H9 (cell line): Measurements from ENCODE around the gene CTNND1. TPM values are rescaled to one million over a fixed set of nuclear protein-coding genes. Genes with fewer than 3 reads are reported as not detected.
A peak's percentile ranks its signal among the peaks of the same experiment; 100 is the strongest.

Experiments
- DNase-seq: peaks from one replicate; pipeline ENCODE4 v3.0.0-alpha.2; 2017
- H2AFZ ChIP-seq: one replicate; pipeline ENCODE4 v1.6.1; 2013; ENCODE audit warnings: mild to moderate bottlenecking, low read length, control low read depth, moderate library complexity
- H2AK5ac ChIP-seq: 2 replicates; pipeline ENCODE4 v1.6.1; 2013; ENCODE audit warnings: low read length, control low read depth, mixed read lengths; ENCODE audit not compliant: insufficient read length
- H2BK120ac ChIP-seq: one replicate; pipeline ENCODE4 v1.6.1; 2013; ENCODE audit warnings: low read depth, mild to moderate bottlenecking, low read length, control low read depth, inconsistent platforms; ENCODE audit not compliant: poor library complexity, severe bottlenecking
- H2BK12ac ChIP-seq: 2 replicates; pipeline ENCODE4 v1.6.1; 2013; ENCODE audit warnings: low read length, control low read depth, mixed read lengths, low read depth; ENCODE audit not compliant: insufficient read length
- H2BK15ac ChIP-seq: 2 replicates; pipeline ENCODE4 v1.6.1; 2013; ENCODE audit warnings: low read depth, low read length, control low read depth
- H2BK20ac ChIP-seq: one replicate; pipeline ENCODE4 v1.6.1; 2013; ENCODE audit warnings: low read depth, mild to moderate bottlenecking, low read length, control low read depth, inconsistent platforms; ENCODE audit not compliant: poor library complexity, severe bottlenecking
- H2BK5ac ChIP-seq: 2 replicates; pipeline ENCODE4 v1.6.1; 2013; ENCODE audit warnings: low read length, control low read depth, mixed read lengths; ENCODE audit not compliant: insufficient read length
- H3K14ac ChIP-seq: 2 replicates; pipeline ENCODE4 v1.6.1; 2013; ENCODE audit warnings: low read length, control low read depth; ENCODE audit not compliant: insufficient read depth
- H3K18ac ChIP-seq: 2 replicates; pipeline ENCODE4 v1.6.1; 2013; ENCODE audit warnings: low read depth, mild to moderate bottlenecking, mixed read lengths, low read length, control low read depth; ENCODE audit not compliant: insufficient read length
- H3K23ac ChIP-seq: 2 replicates; pipeline ENCODE4 v1.6.1; 2013; ENCODE audit warnings: low read length, control low read depth, mixed read lengths, low read depth; ENCODE audit not compliant: insufficient read length
- H3K23me2 ChIP-seq: 2 replicates; pipeline ENCODE4 v1.6.1; 2013; ENCODE audit warnings: low read depth, mild to moderate bottlenecking, mixed read lengths, low read length, control low read depth; ENCODE audit not compliant: insufficient read length, poor library complexity, severe bottlenecking
- H3K27ac ChIP-seq: 2 replicates; pipeline ENCODE4 v1.5.1; 2013; ENCODE audit warnings: low read length, control low read depth, mixed read lengths, low read depth; ENCODE audit not compliant: insufficient read length
- H3K27me3 ChIP-seq: 2 replicates; pipeline ENCODE4 v1.6.1; 2013; ENCODE audit warnings: low read length, control low read depth, inconsistent platforms; ENCODE audit not compliant: insufficient read depth
- H3K4ac ChIP-seq: 2 replicates; pipeline ENCODE4 v1.6.1; 2013; ENCODE audit warnings: low read depth, mild to moderate bottlenecking, control low read depth, inconsistent platforms, low read length, moderate library complexity
- H3K4me1 ChIP-seq: 2 replicates; pipeline ENCODE4 v1.6.1; 2013; ENCODE audit warnings: low read length, control low read depth, inconsistent platforms; ENCODE audit not compliant: insufficient read depth
- H3K4me2 ChIP-seq: 2 replicates; pipeline ENCODE4 v1.6.1; 2013; ENCODE audit warnings: low read length, control low read depth, mixed read lengths; ENCODE audit not compliant: insufficient read length, insufficient read depth
- H3K56ac ChIP-seq: 2 replicates; pipeline ENCODE4 v1.6.1; 2013; ENCODE audit warnings: low read depth, mild to moderate bottlenecking, mixed read lengths, low read length, control low read depth; ENCODE audit not compliant: insufficient read length
- H3K79me1 ChIP-seq: 2 replicates; pipeline ENCODE4 v1.6.1; 2013; ENCODE audit warnings: low read depth, mild to moderate bottlenecking, moderate library complexity, low read length, control low read depth, inconsistent platforms; ENCODE audit not compliant: insufficient read depth, poor library complexity, severe bottlenecking
- H3K79me2 ChIP-seq: 2 replicates; pipeline ENCODE4 v1.6.1; 2013; ENCODE audit warnings: low read length, control low read depth, inconsistent platforms; ENCODE audit not compliant: insufficient read depth
- H3K9ac ChIP-seq: 2 replicates; pipeline ENCODE4 v1.6.1; 2013; ENCODE audit warnings: low read length, control low read depth, mixed read lengths; ENCODE audit not compliant: insufficient read length; ENCODE audit errors: extremely low read depth
- H3K9me3 ChIP-seq: one replicate; pipeline ENCODE4 v1.6.1; 2013; ENCODE audit warnings: low read depth, low read length, inconsistent platforms; ENCODE audit not compliant: control insufficient read depth
- H3T11ph ChIP-seq: one replicate; pipeline ENCODE4 v1.6.1; 2013; ENCODE audit warnings: mild to moderate bottlenecking, low read length, control low read depth, inconsistent platforms
- H4K20me1 ChIP-seq: one replicate; pipeline ENCODE4 v1.6.1; 2013; ENCODE audit not compliant: control insufficient read depth, insufficient read length, insufficient read depth
- H4K5ac ChIP-seq: 2 replicates; pipeline ENCODE4 v1.6.1; 2013; ENCODE audit warnings: low read depth, mild to moderate bottlenecking, mixed read lengths, low read length, control low read depth; ENCODE audit not compliant: insufficient read length
- H4K8ac ChIP-seq: replicated peaks from 2 replicates; pipeline ENCODE4 v1.6.1; 2013; ENCODE audit warnings: low read length, control low read depth, mixed read lengths, low read depth; ENCODE audit not compliant: insufficient read length
- H4K91ac ChIP-seq: 2 replicates; pipeline ENCODE4 v1.6.1; 2013; ENCODE audit warnings: low read depth, mild to moderate bottlenecking, moderate library complexity, mixed read lengths, low read length, control low read depth; ENCODE audit not compliant: insufficient read length
- H3K27ac Mint-ChIP-seq, 3 experiments: 2 replicates in 2 of 3; 3 replicates in 1 of 3; pipeline ENCODE4 v1.8.0; 2020 to 2021; ENCODE audit warnings: mixed read lengths in 3 of 3, mild to moderate bottlenecking in 1 of 3, moderate library complexity in 1 of 3
- H3K27me3 Mint-ChIP-seq: 2 replicates; pipeline ENCODE4 v1.8.0; 2021; ENCODE audit warnings: low read depth, mild to moderate bottlenecking, moderate library complexity, mixed read lengths
- H3K36me3 Mint-ChIP-seq, 3 experiments: 2 replicates in 2 of 3; 3 replicates in 1 of 3; pipeline ENCODE4 v1.8.0; 2020 to 2021; ENCODE audit warnings: low read depth in 3 of 3, mixed read lengths in 3 of 3; ENCODE audit not compliant: insufficient read depth in 1 of 3
- H3K4me1 Mint-ChIP-seq, 2 experiments: 2 replicates each; pipeline ENCODE4 v1.8.0; 2020; ENCODE audit warnings: mixed read lengths in 2 of 2
- H3K4me3 Mint-ChIP-seq, 2 experiments: 2 replicates in 1 of 2; 3 replicates in 1 of 2; pipeline ENCODE4 v1.8.0; 2020 to 2021; ENCODE audit warnings: mild to moderate bottlenecking in 2 of 2, mixed read lengths in 2 of 2, moderate library complexity in 1 of 2
- H3K9me3 Mint-ChIP-seq, 2 experiments: 2 replicates in 1 of 2; 3 replicates in 1 of 2; pipeline ENCODE4 v1.8.0; 2020; ENCODE audit warnings: mild to moderate bottlenecking in 2 of 2, mixed read lengths in 2 of 2, moderate library complexity in 1 of 2
- CTCF ChIP-seq: fragments of 200-600 bp; sonication (generic); conservative IDR thresholded peaks from 3 replicates; pipeline ENCODE4 v1.8.0; 2021; ENCODE audit warnings: antibody characterized with exemption, mild to moderate bottlenecking
- WGBS: extraction: QIAGEN DNeasy Blood & Tissue Kit; methylation state at CpG from one replicate; pipeline ENCODE4 v1.1.7; 2013; ENCODE audit warnings: missing lambda C conversion rate, low lambda C conversion rate, mixed read lengths; ENCODE audit not compliant: insufficient read length; ENCODE audit errors: extremely low coverage; 5-methylcytosine and 5-hydroxymethylcytosine counted together
- total RNA-seq: library from RNA; stranded (reverse); gene quantifications from 2 replicates; pipeline ENCODE4 v1.2.1, GENCODE V29; 2021

Gene CTNND1
- total RNA-seq, 1 experiment from 2014 or later, result 164 TPM

- DNase-seq, result peak; percentile 54
- Histone ChIP-seq H3K14ac (no peak overlapping the region), H3K56ac (no peak overlapping the region), H3K79me1 (peaks cover 18% of the 10 kb centered on the region), H4K5ac (no peak overlapping the region), H3K4me2 (no peak overlapping the region), H2AK5ac (no peak overlapping the region), H4K8ac (no peak overlapping the region), H2BK15ac (no peak overlapping the region), H2AFZ (no peak overlapping the region), H3K79me2 (peaks cover 30% of the 10 kb centered on the region; the same call in 1 of the 2 replicates), H2BK5ac (no peak overlapping the region), H3K27me3 (no peaks in the 10 kb centered on the region), H3K18ac (no peak overlapping the region), H4K91ac (no peak overlapping the region), H3K23me2 (no peaks in the 10 kb centered on the region), H4K20me1 (no peaks in the 10 kb centered on the region), H3T11ph (no peak overlapping the region), H2BK120ac (no peak overlapping the region), H3K23ac (no peak overlapping the region), H3K9ac (no peak overlapping the region), H2BK20ac (no peak overlapping the region), H3K9me3 (no peaks in the 10 kb centered on the region), H3K4ac (no peak overlapping the region), H2BK12ac (no peak overlapping the region), H3K27ac (no peak overlapping the region), H3K4me1 (peaks cover 9% of the 10 kb centered on the region; the same call in 1 of the 2 replicates)
- H3K9me3 Mint-ChIP-seq, result no peaks in the 10 kb centered on the region
- no peak for TF ChIP-seq CTCF
- H3K27ac Mint-ChIP-seq, result peak overlapping the region in 2 of 3 experiments; percentile 69 to 88; a peak in 4 of 7 replicates
- H3K4me3 Mint-ChIP-seq, result no peak overlapping the region
- H3K36me3 Mint-ChIP-seq, result peaks cover 21 to 53% (median 53%) of the 10 kb centered on the region in 3 experiments
- no peaks in the 10 kb centered on the region for H3K27me3 Mint-ChIP-seq
- H3K4me1 Mint-ChIP-seq, result peaks cover 33 to 39% of the 10 kb centered on the region in 2 experiments
- no CpG with 5 or more reads among the region's 22 CpGs for WGBS
These were observed 29.9 kb downstream of the CTNND1 start for GRCh38 chr11:57791321-57792059.
